ENCODE measurements around the gene PTPN23.

DNA sequence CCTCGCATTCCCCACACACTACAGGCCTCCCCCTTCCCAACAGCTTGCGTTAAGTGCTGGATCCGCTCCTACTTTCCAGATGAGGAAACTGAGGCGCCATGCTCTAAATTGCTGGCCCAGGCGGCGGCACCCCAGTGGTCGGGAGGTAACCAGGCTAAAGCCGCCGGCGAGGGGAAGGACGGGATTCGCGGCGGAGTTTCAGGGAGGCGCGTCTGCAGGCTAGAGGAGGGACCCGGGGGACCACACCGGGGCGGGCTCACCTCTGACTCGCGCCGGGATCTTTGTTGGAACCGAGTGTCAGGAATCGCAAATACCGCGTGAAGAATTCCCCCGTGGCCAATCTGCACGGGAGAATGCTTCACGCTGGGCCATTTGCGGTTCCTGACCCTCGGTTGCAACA is 24.6 kb upstream of the PTPN23 start:
- TF ChIP-seq, protein P1, sequence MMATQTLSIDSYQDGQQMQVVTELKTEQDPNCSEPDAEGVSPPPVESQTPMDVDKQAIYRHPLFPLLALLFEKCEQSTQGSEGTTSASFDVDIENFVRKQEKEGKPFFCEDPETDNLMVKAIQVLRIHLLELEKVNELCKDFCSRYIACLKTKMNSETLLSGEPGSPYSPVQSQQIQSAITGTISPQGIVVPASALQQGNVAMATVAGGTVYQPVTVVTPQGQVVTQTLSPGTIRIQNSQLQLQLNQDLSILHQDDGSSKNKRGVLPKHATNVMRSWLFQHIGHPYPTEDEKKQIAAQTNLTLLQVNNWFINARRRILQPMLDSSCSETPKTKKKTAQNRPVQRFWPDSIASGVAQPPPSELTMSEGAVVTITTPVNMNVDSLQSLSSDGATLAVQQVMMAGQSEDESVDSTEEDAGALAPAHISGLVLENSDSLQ (IDR thresholded peaks at IDR 0.05) = no peak
- TF ChIP-seq BHLHE40 (IDR thresholded peaks at IDR 0.05; ENCODE audit: borderline replicate concordance) (no peak), NFRKB (IDR thresholded peaks at IDR 0.05) (no peak), TARDBP (IDR thresholded peaks at IDR 0.05) (no peak), ELF4 (IDR thresholded peaks at IDR 0.05) (no peak), FOXK2 (IDR thresholded peaks at IDR 0.05) (no peak), SUZ12 (IDR thresholded peaks at IDR 0.05) (no peak), SP1 (IDR thresholded peaks at IDR 0.05) (no peak), FOXM1 (IDR thresholded peaks at IDR 0.05; ENCODE audit: borderline replicate concordance) (no peak), HDGF (IDR thresholded peaks at IDR 0.05; ENCODE audit: borderline replicate concordance) (no peak), FOXA1 (IDR thresholded peaks at IDR 0.05) (no peak), L3MBTL2 (conservative IDR thresholded peaks at IDR 0.05) (no peak), CTBP1 (IDR thresholded peaks at IDR 0.05; ENCODE audit: borderline replicate concordance) (no peak)
